Stimulated activated CD4-positive, alpha-beta T cell treated with anti-CD3 and anti-CD28 coated beads, Interleukin-1b, Interleukin-23, amount 100 ng/mL, for 24 hours (primary cell): Measurements from ENCODE around the gene PDZD7.

Experiments used
- DNase-seq, 4 experiments: peaks; one replicate each; pipeline ENCODE4 v3.0.0-alpha.2; 2020; ENCODE audit warnings: low read depth in 4 of 4, low spot score in 1 of 4

The PDZD7 gene

GRCh38 chr10:101005361-101005760 is 25.6 kb downstream of the PDZD7 start:
- DNase-seq = no peak

- no peak for DNase-seq
These were observed 27.2 kb downstream of the PDZD7 start for GRCh38 chr10:101003639-101004206.

- no peak for DNase-seq
These were observed 28.5 kb downstream of the PDZD7 start for GRCh38 chr10:101002456-101002855.

GRCh38 chr10:101001659-101002035 is 29.3 kb downstream of the PDZD7 start:
- DNase-seq = no peak

GRCh38 chr10:101000915-101001658 is 29.8 kb downstream of the PDZD7 start:
- no peak for DNase-seq

GRCh38 chr10:101000127-101000914 is 30.6 kb downstream of the PDZD7 start:
- DNase-seq = no peak

- DNase-seq = no peak
These were observed 31.2 kb downstream of the PDZD7 start, which contains the start of gene LZTS2 for GRCh38 chr10:100999742-101000126. Gene LZTS2 (plus strand): TSS chr10:100999808. CDS start chr10:101002539, 2,731 bp downstream.

GRCh38 chr10:100998991-100999741 is 31.8 kb downstream of the PDZD7 start:
- DNase-seq = peak; percentile 59 to 68 (median 66)

GRCh38 chr10:100998183-100998990 is 32.5 kb downstream of the PDZD7 start:
- peak in 3 of 4 experiments; percentile 43 to 59 (median 43) for DNase-seq

GRCh38 chr10:100997360-100998182 is 33.4 kb downstream of the PDZD7 start:
- peak in 3 of 4 experiments; percentile 45 to 52 (median 51) for DNase-seq

- no peak for DNase-seq
These were observed 34.1 kb downstream of the PDZD7 start for GRCh38 chr10:100996678-100997359.

- DNase-seq = no peak
These were observed 35.7 kb downstream of the PDZD7 start for GRCh38 chr10:100995181-100995580.

GRCh38 chr10:100993986-100994708 is 36.8 kb downstream of the PDZD7 start:
- no peak for DNase-seq

GRCh38 chr10:100989088-100989487 is 41.8 kb downstream of the PDZD7 start:
- DNase-seq = no peak

- no peak for DNase-seq
These were observed 42.8 kb downstream of the PDZD7 start for GRCh38 chr10:100988166-100988565.

- DNase-seq = no peak
These were observed 43.3 kb downstream of the PDZD7 start for GRCh38 chr10:100987685-100988049.

GRCh38 chr10:100986952-100987684 is 43.8 kb downstream of the PDZD7 start, which contains the start of the genes MRPL43 and TWNK:
Gene MRPL43 (minus strand): TSS chr10:100987497. CDS start chr10:100987443, 54 bp downstream.
Gene TWNK (plus strand): TSS chr10:100987543. CDS start chr10:100988211, 668 bp downstream.
- peak; percentile 76 to 79 (median 78) for DNase-seq

- DNase-seq = no peak
These were observed 44.3 kb downstream of the PDZD7 start for GRCh38 chr10:100986623-100986951.
